GM12878 (cell line): ENCODE data around the gene TMSB4X. TPM values are rescaled to one million over a fixed set of nuclear protein-coding genes. Genes with fewer than 3 reads are reported as not detected.

ENCODE experiments used
- ATAC-seq: fragments of 200-7000 bp; cut with Tn5 transposase; 3 replicates; pipeline ENCODE4 v1.9.1; 2020; ENCODE audit warnings: mild to moderate bottlenecking, moderate library complexity
- BruUV-seq: library from RNA; stranded (reverse); fragments of 400-500 nt; replicated peaks from 2 replicates; lab custom pipeline; 2021; lab: Mats Ljungman, UMichigan
- CTCF ChIA-PET: fragments of 300-600 bp; sonication (Branson Sonifier 250); formaldehyde crosslinking; extraction: SDS; loops from one replicate; lab custom pipeline; 2021; ENCODE audit warnings: inconsistent platforms; lab: Yijun Ruan, JAX
- POLR2A ChIA-PET: fragments of 350-600 bp; formaldehyde crosslinking; extraction: SDS; loops from one replicate; lab custom pipeline; 2021; ENCODE audit warnings: inconsistent platforms; lab: Charles Lee
- RAD21 ChIA-PET: fragments of 300-600 bp; sonication (Branson Sonifier 250); formaldehyde crosslinking; loops from one replicate; lab custom pipeline; 2023; ENCODE audit warnings: antibody characterized with exemption; ENCODE audit not compliant: unreplicated experiment; lab: Charles Lee
- SMC1A ChIA-PET: fragments of 300-600 bp; sonication (Branson Sonifier 250); formaldehyde crosslinking; loops from one replicate; lab custom pipeline; 2023; ENCODE audit not compliant: unreplicated experiment, uncharacterized antibody; lab: Charles Lee
- DNase-seq: peaks from one replicate; pipeline ENCODE4 v3.0.0-alpha.2; 2011; ENCODE audit warnings: low read depth, low spot score
- FAIRE-seq: peaks from 3 replicates; lab custom pipeline; 2011; peaks lifted over from hg19 to GRCh38; lab: Jason Lieb, UNC
- H2AFZ ChIP-seq: 2 replicates; pipeline ENCODE4 v1.6.0; 2011; ENCODE audit warnings: low read depth, low read length, control low read depth; ENCODE audit not compliant: control insufficient read depth
- H3K27ac ChIP-seq: 2 replicates; pipeline ENCODE4 v1.5.1; 2011; ENCODE audit warnings: control low read depth; ENCODE audit not compliant: control insufficient read depth, insufficient read depth
- H3K27me3 ChIP-seq, 2 experiments: replicated peaks in 1 of 2; 2 replicates each; pipeline versions ENCODE4 v1.6.0 to v1.6.1; 2011; ENCODE audit warnings: low read length in 1 of 2; ENCODE audit not compliant: control insufficient read depth in 2 of 2, insufficient read depth in 2 of 2
- H3K36me3 ChIP-seq, 2 experiments: 2 replicates each; pipeline ENCODE4 v1.5.1; 2011; ENCODE audit warnings: low read length in 1 of 2; ENCODE audit not compliant: control insufficient read depth in 2 of 2, insufficient read depth in 2 of 2
- H3K4me1 ChIP-seq: 2 replicates; pipeline ENCODE4 v1.6.1; 2011; ENCODE audit warnings: mild to moderate bottlenecking, low read length, moderate library complexity, mixed read lengths; ENCODE audit not compliant: control insufficient read depth, insufficient read depth
- H3K4me2 ChIP-seq: 2 replicates; pipeline ENCODE4 v1.6.0; 2011; ENCODE audit warnings: control low read depth; ENCODE audit not compliant: control insufficient read depth, insufficient read depth
- H3K4me3 ChIP-seq: fragments of 200-600 bp; sonication (generic); 2 replicates; pipeline ENCODE4 v1.5.1; 2016
- H3K79me2 ChIP-seq: 2 replicates; pipeline ENCODE4 v1.6.0; 2011; ENCODE audit warnings: low read length; ENCODE audit not compliant: control insufficient read depth, insufficient read depth
- H3K9ac ChIP-seq: 2 replicates; pipeline ENCODE4 v1.8.0; 2011; ENCODE audit warnings: low read length, control low read depth, mixed read lengths; ENCODE audit not compliant: control insufficient read depth, insufficient read depth
- H3K9me3 ChIP-seq: replicated peaks from 3 replicates; pipeline ENCODE4 v1.5.1; 2011; ENCODE audit warnings: mild to moderate bottlenecking, low read length; ENCODE audit not compliant: control insufficient read depth, insufficient read depth
- H4K20me1 ChIP-seq: 2 replicates; pipeline ENCODE4 v1.6.0; 2011; ENCODE audit not compliant: control insufficient read depth, insufficient read depth
- ASH2L ChIP-seq: fragments of 300-600, 200-600 bp; sonication (generic); IDR thresholded peaks from 2 replicates; pipeline ENCODE4 v1.6.1; 2017; ENCODE audit warnings: low read depth, mild to moderate bottlenecking, borderline replicate concordance
- BMI1 ChIP-seq: fragments of 450-650 bp; IDR thresholded peaks from 2 replicates; pipeline ENCODE4 v1.6.1; 2016; ENCODE audit warnings: mild to moderate bottlenecking, moderate library complexity, borderline replicate concordance
- BRCA1 ChIP-seq: IDR thresholded peaks from 2 replicates; pipeline ENCODE4 v1.6.1; 2011; ENCODE audit warnings: low read depth, low read length, improper control_type of control experiment
- CHD4 ChIP-seq: fragments of 200-600 bp; sonication (generic); IDR thresholded peaks from 2 replicates; pipeline ENCODE4 v1.6.1; 2016; ENCODE audit warnings: mild to moderate bottlenecking
- DPF2 ChIP-seq: fragments of 450-650 bp; IDR thresholded peaks from 2 replicates; pipeline ENCODE4 v1.6.1; 2017; ENCODE audit warnings: mild to moderate bottlenecking
- JUND ChIP-seq: IDR thresholded peaks from 2 replicates; pipeline ENCODE4 v1.6.1; 2012; ENCODE audit warnings: low read depth, mild to moderate bottlenecking, low read length, improper control_type of control experiment, moderate library complexity
- MTA3 ChIP-seq: IDR thresholded peaks from 2 replicates; pipeline ENCODE4 v1.6.1; 2012; ENCODE audit warnings: low read length, inconsistent platforms, borderline replicate concordance
- TARDBP ChIP-seq: IDR thresholded peaks from 2 replicates; pipeline ENCODE4 v1.6.1; 2016; ENCODE audit warnings: borderline replicate concordance
- ZNF207 ChIP-seq: fragments of 450-650 bp; IDR thresholded peaks from 2 replicates; pipeline ENCODE4 v1.6.1; 2014; ENCODE audit warnings: antibody characterized with exemption, mild to moderate bottlenecking, borderline replicate concordance
- WGBS: methylation state at CpG from one replicate; pipeline ENCODE4 v1.1.6; 2016; ENCODE audit warnings: low lambda C conversion rate; ENCODE audit not compliant: insufficient replicate concordance, insufficient coverage; ENCODE audit errors: missing lambda C conversion rate; 5-methylcytosine and 5-hydroxymethylcytosine counted together
- in situ Hi-C: fragments of 300-500 bp; cut with MboI; formaldehyde crosslinking; loops from 9 replicates; pipeline ENCODE4 v1.14.3; 2018; ENCODE audit warnings: mixed read lengths
- intact Hi-C: fragments of 100-400 bp; cut with micrococcal nuclease; formaldehyde crosslinking; loops from one replicate; pipeline ENCODE4 v1.14.2; 2022; ENCODE audit not compliant: unreplicated experiment
- polyA plus RNA-seq, 11 experiments: library from polyadenylated mRNA; depleted of rRNA in 4 of 11; unstranded in 6 of 11; stranded (reverse) in 5 of 11; fragments of >200 nt; fragmentation: Nextera tagmentation in 4 of 11; fragmentation: Illumina TruSeq in 1 of 11; extraction: Ambion mirVana in 4 of 11; extraction: Trizol in 1 of 11; gene quantifications; 1 replicate in 1 of 11; 2 replicates in 10 of 11; pipeline versions ENCODE4 v1.2.1 to v1.2.3, GENCODE V29; 2011 to 2016; ENCODE audit warnings: inconsistent platforms in 2 of 11, missing spikeins in 2 of 11, low read depth in 1 of 11
- total RNA-seq, 4 experiments: library from RNA; depleted of rRNA in 3 of 4; stranded (reverse); fragments of >200 nt in 3 of 4; fragmentation: Illumina TruSeq in 1 of 4; extraction: Trizol in 1 of 4; gene quantifications; 2 replicates each; pipeline versions ENCODE4 v1.2.1 to v1.2.3, GENCODE V29; 2013 to 2021
- TF ChIP-seq, protein P1 (sequence below): IDR thresholded peaks from 2 replicates; pipeline ENCODE4 v1.6.1; 2011; ENCODE audit warnings: low read depth, low read length, improper control_type of control experiment, borderline replicate concordance

Gene TMSB4X
- total and polyA plus RNA-seq, 10 of the 15 experiments (the other 5 are each of a cell fraction or from before 2014, with no cell fraction given), result 13,924 to 37,234 (median 23,705) TPM

DNA sequence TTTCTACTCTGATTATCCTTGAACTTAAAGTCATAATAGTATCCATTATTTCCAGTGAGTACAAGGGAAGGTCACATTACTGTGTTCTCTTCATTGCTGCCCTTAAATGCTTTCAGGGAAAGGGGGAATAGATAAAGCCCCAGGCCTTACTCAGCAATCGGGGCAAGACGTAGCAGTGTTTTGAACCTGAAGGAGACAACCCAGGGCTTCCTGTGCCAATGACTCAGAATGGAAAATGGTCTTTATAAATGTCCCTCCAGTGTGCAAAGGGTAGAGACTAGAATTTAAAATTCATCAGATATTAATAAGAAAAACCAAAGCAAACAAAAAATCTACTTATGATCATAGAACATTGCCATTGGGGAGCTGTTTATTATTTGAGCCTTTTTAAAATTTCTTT, 44.8 kb upstream of the TMSB4X start:
- FAIRE-seq (no peak), ATAC-seq (no peak), DNase-seq (no peak)
- intact Hi-C loops, result no loop called here
- RAD21 ChIA-PET, result no interaction called here
- H3K9ac ChIP-seq, result no peak overlapping the region
- no peaks in the 10 kb centered on the region for H3K4me1 ChIP-seq
- in situ Hi-C loops, result no loop called here
- no peak for TF ChIP-seq MTA3
- TF ChIP-seq ZNF207, result no peak
- TF ChIP-seq BRCA1, result no peak
- no peak for TF ChIP-seq DPF2
- TF ChIP-seq CHD4, result no peak
- no peak for TF ChIP-seq TARDBP
- TF ChIP-seq, protein P1, sequence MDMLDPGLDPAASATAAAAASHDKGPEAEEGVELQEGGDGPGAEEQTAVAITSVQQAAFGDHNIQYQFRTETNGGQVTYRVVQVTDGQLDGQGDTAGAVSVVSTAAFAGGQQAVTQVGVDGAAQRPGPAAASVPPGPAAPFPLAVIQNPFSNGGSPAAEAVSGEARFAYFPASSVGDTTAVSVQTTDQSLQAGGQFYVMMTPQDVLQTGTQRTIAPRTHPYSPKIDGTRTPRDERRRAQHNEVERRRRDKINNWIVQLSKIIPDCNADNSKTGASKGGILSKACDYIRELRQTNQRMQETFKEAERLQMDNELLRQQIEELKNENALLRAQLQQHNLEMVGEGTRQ, result no peak
- no peak for TF ChIP-seq JUND
- no peak for TF ChIP-seq ASH2L
- no peak for TF ChIP-seq BMI1
- no peaks in the 10 kb centered on the region for H3K36me3 ChIP-seq
- no peaks in the 10 kb centered on the region for H3K79me2 ChIP-seq
- no peak overlapping the region for H2AFZ ChIP-seq
- SMC1A ChIA-PET, result no interaction called here
- no peak overlapping the region for H3K27ac ChIP-seq
- POLR2A ChIA-PET, result no interaction called here
- no peaks in the 10 kb centered on the region; the same call in 2 of the 3 replicates for H3K9me3 ChIP-seq
- CTCF ChIA-PET, result interaction anchor here (1.4 to 1.8 kb wide), 2 partner anchors 16 to 558 kb away, joined by 3 to 4 read pairs; no protein-coding TSS in a partner anchor
- H3K4me3 ChIP-seq, result no peak overlapping the region
- no TSS peak for BruUV-seq
- no peak overlapping the region for H3K4me2 ChIP-seq
- 59% methylated on average over 2 of the region's 2 CpGs for WGBS
- H3K27me3 ChIP-seq, result no peaks in the 10 kb centered on the region
- H4K20me1 ChIP-seq, result no peaks in the 10 kb centered on the region
